Cortex of kidney (tissue), 1 donor: ENCODE measurements around the gene ATP6V1F.

Experiments
- DNase-seq: peaks from one replicate; lab custom pipeline; 2025; lab: John Stamatoyannopoulos, UW

Gene ATP6V1F

GRCh38 chr7:128882134-128882533, 19.5 kb downstream of the ATP6V1F start:
- no peak for DNase-seq

- no peak for DNase-seq
These were observed 21.2 kb downstream of the ATP6V1F start for GRCh38 chr7:128883622-128884448.

- DNase-seq, result no peak
These were observed 22.1 kb downstream of the ATP6V1F start for GRCh38 chr7:128884561-128885369.

- DNase-seq, result no peak
These were observed 22.9 kb downstream of the ATP6V1F start for GRCh38 chr7:128885370-128886187.

GRCh38 chr7:128886391-128887168, 23.9 kb downstream of the ATP6V1F start:
- DNase-seq, result no peak

- DNase-seq, result no peak
These were observed 24.7 kb downstream of the ATP6V1F start for GRCh38 chr7:128887169-128888038.

- no peak for DNase-seq
These were observed 25.5 kb downstream of the ATP6V1F start for GRCh38 chr7:128888039-128888755.

- DNase-seq, result no peak
These were observed 26.1 kb downstream of the ATP6V1F start for GRCh38 chr7:128888756-128889095.

GRCh38 chr7:128889121-128889520, 26.5 kb downstream of the ATP6V1F start:
- no peak for DNase-seq

GRCh38 chr7:128890306-128891109, 27.9 kb downstream of the ATP6V1F start:
- DNase-seq, result no peak

GRCh38 chr7:128891110-128891941, 28.7 kb downstream of the ATP6V1F start:
- no peak for DNase-seq

- no peak for DNase-seq
These were observed 29.2 kb downstream of the ATP6V1F start for GRCh38 chr7:128891942-128892269.

GRCh38 chr7:128892521-128893250, 30.0 kb downstream of the ATP6V1F start:
- no peak for DNase-seq

- DNase-seq, result no peak
These were observed 30.8 kb downstream of the ATP6V1F start for GRCh38 chr7:128893251-128894100.

GRCh38 chr7:128894101-128894440, 31.4 kb downstream of the ATP6V1F start:
- no peak for DNase-seq

- DNase-seq, result no peak
These were observed 32.7 kb downstream of the ATP6V1F start for GRCh38 chr7:128895320-128895719.

- DNase-seq, result no peak
These were observed 36.7 kb downstream of the ATP6V1F start for GRCh38 chr7:128899392-128899791.
